ENCODE measurements around the gene MFSD2A.
"Not testable (repeated sequence)": the region's sequence is repeated elsewhere in the genome, so short reads cannot be mapped to it uniquely, and the experiment has no call there.

Gene MFSD2A

DNA sequence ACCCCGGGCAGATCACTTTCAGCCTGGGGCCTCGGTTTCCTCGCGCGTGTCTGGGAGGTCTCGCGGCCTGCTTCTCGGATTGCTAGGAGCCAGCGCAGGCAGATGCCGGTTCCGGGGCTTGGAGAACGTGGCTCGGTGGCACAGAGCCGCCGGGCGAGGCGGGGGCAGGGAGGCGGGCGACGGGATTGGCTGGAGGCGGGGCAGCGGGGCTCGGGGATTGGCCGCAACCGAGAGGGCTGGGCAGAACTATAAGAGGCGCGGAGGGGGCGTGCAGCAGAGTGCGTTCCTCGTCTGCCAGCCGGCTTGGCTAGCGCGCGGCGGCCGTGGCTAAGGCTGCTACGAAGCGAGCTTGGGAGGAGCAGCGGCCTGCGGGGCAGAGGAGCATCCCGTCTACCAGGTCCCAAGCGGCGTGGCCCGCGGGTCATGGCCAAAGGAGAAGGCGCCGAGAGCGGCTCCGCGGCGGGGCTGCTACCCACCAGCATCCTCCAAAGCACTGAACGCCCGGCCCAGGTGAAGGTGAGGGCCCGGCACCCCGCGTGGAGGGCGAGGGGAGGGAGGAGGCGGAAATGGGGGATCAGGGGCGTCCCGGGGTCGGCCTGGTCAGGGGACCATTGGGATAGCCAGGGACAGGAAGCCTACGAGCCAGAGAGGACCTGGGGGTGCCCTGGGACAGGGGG, at the start of gene MFSD2A:
TSS of gene MFSD2A (plus strand) at position 276 of the 677 bp plus-strand sequence. CDS start at position 424, 148 bp downstream.
- peak within 1 kb of the TSS; percentile 60 for H3K4me3 ChIP-seq (ENCODE audit: low read depth, low read length)
- in situ Hi-C loops (cut with HindIII; ENCODE audit: low sequenced_read_pairs), result no loop called here
- TF ChIP-seq, protein P1, sequence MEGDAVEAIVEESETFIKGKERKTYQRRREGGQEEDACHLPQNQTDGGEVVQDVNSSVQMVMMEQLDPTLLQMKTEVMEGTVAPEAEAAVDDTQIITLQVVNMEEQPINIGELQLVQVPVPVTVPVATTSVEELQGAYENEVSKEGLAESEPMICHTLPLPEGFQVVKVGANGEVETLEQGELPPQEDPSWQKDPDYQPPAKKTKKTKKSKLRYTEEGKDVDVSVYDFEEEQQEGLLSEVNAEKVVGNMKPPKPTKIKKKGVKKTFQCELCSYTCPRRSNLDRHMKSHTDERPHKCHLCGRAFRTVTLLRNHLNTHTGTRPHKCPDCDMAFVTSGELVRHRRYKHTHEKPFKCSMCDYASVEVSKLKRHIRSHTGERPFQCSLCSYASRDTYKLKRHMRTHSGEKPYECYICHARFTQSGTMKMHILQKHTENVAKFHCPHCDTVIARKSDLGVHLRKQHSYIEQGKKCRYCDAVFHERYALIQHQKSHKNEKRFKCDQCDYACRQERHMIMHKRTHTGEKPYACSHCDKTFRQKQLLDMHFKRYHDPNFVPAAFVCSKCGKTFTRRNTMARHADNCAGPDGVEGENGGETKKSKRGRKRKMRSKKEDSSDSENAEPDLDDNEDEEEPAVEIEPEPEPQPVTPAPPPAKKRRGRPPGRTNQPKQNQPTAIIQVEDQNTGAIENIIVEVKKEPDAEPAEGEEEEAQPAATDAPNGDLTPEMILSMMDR (IDR thresholded peaks at IDR 0.05; ENCODE audit: low read depth, low read length), result no peak
- peak; percentile 86 for DNase-seq (ENCODE audit: low read depth, low spot score)

DNA sequence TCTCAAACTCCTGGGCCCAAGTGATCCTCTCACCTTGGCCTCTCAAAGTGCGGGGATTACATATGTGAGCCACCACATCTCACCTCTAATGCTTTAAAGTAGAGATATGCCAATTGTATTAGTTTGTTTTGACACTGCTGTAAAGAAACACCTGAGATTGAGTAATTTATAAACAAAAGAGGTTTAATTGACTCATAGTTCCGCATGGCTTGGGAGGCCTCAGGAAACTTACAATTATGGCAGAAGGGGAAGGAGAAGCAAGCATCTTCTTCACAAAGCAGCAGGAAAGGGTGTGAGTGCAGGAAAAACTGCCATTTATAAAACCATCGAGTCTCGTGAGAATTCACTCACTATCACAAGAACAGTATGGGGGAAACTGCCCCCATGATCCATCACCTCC, 49.8 kb upstream of the MFSD2A start:
- in situ Hi-C loops (cut with HindIII; ENCODE audit: low sequenced_read_pairs), result no loop called here
- TF ChIP-seq, protein P1 (IDR thresholded peaks at IDR 0.05; ENCODE audit: low read depth, low read length), result no peak
- H3K4me3 ChIP-seq (ENCODE audit: low read depth, low read length), result no peak overlapping the region
- DNase-seq (ENCODE audit: low read depth, low spot score), result no peak

DNA sequence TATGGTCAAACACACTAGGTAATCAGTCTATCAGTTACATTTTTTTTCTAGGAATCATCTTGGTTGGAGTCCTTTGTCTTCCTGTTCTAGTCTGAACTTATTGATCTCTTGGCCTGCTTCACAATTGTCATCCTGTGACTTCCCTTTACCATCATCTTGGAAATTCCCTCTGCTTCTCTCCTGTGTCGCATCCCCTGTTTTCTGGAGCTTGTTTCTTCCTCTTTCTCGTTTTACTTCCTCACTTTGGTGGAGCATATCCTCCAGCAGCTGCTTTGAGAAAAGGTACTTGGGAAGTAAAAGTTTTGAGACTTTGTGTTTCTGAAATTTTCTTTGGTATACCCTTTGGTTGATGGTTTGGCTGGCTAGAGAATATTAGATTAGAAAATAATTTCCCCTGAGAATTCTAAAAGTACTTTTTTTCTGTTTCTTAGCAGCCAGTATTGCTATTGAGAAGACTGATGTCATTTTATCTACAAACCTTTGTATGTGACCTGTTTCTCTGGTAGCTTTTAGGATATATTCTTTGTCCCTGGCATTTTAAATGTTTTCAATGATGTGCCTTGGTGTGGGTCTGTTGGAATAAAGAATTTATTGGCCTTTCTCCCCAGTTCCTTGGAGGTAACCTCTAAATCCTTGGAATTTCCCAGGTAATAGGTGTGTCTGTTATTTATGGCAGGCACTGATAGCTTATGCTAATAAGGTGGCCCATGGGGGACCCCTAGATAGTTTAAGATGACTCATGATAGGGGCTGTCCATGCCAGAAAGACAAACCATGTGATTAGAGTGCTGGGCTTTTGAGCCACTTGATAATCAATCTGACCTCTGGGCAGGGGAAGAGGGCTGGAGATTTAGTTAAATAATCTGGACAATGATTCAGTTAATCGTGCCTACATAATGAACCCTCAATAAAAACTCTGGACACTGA, 47.2 kb upstream of the MFSD2A start:
- in situ Hi-C loops (cut with HindIII; ENCODE audit: low sequenced_read_pairs), result no loop called here
- DNase-seq (ENCODE audit: low read depth, low spot score), result no peak
- TF ChIP-seq, protein P1 (IDR thresholded peaks at IDR 0.05; ENCODE audit: low read depth, low read length), result no peak
- H3K4me3 ChIP-seq (ENCODE audit: low read depth, low read length), result no peak overlapping the region

DNA sequence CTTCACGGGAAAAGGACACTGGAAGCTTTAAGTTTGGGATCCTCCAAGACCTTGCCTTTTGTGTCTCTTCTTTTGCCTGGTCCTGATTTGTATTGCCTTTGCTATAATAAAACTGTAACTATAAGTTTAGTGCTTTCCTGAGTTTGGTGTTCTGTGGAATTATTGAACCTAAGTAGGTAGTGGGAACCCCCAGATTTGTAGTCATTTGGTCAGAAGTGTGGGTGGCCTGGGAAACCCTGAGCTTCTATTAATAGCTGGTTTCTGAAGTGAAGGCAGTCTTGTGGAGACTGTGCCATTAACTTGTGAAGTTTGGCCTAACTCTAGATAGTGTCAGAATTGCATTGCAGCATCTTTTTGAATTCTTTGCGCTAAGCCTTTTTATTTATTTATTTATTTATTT, 46.4 kb upstream of the MFSD2A start:
- H3K4me3 ChIP-seq (ENCODE audit: low read depth, low read length), result no peak overlapping the region
- TF ChIP-seq, protein P1 (IDR thresholded peaks at IDR 0.05; ENCODE audit: low read depth, low read length), result no peak
- in situ Hi-C loops (cut with HindIII; ENCODE audit: low sequenced_read_pairs), result no loop called here
- DNase-seq (ENCODE audit: low read depth, low spot score), result no peak

DNA sequence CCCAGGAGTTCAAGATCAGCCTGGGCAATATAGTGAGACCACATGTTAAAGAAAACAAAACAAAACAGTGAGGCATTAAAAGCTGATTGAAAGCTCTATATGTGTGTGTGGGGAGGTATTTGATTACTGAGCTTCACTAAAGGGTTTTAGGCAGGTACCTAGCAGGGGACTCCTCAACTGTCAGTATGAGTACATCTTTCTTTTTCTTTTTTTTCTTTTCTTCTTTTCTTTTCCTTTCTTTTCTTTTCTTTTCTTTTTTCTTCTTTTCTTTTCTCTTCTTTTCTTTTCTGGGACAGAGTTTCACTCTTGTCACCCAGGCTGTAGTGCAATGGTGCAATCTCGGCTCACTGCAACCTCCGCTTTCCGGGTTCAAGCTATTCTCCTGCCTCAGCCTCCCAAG, 44.7 kb upstream of the MFSD2A start:
- TF ChIP-seq, protein P1 (IDR thresholded peaks at IDR 0.05; ENCODE audit: low read depth, low read length), result no peak
- DNase-seq (ENCODE audit: low read depth, low spot score), result no peak
- H3K4me3 ChIP-seq (ENCODE audit: low read depth, low read length), result no peak overlapping the region
- in situ Hi-C loops (cut with HindIII; ENCODE audit: low sequenced_read_pairs), result no loop called here

DNA sequence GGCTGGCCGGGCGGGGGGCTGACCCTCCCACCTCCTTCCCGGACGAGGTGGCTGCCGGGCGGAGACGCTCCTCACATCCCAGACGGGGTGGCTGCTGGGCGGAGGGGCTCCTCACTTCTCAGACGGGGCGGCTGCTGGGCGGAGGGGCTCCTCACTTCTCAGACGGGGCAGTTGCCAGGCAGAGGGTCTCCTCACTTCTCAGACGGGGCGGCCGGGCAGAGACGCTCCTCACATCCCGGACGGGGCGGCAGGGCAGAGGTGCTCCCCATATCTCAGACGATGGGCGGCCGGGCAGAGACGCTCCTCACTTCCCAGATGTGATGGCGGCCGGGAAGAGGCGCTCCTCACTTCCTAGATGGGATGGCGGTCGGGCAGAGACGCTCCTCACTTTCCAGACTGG, 41.8 kb upstream of the MFSD2A start:
- H3K4me3 ChIP-seq (ENCODE audit: low read depth, low read length); DNase-seq (ENCODE audit: low read depth, low spot score); in situ Hi-C loops (cut with HindIII; ENCODE audit: low sequenced_read_pairs): not testable (repeated sequence)
